Chondrocyte (in vitro differentiated cells): ENCODE data around the gene STRIP1. TPM values are rescaled to one million over a fixed set of nuclear protein-coding genes. Genes with fewer than 3 reads are reported as not detected.
A peak's percentile ranks its signal among the peaks of the same experiment; 100 is the strongest.

Experiments
- DNase-seq: peaks from one replicate; pipeline ENCODE4 v3.0.0; 2021; ENCODE audit warnings: mixed read lengths, low spot score
- H3K27ac Mint-ChIP-seq: one replicate; pipeline ENCODE4 v1.8.0; 2021; ENCODE audit warnings: mild to moderate bottlenecking, moderate library complexity, mixed read lengths; ENCODE audit not compliant: unreplicated experiment
- H3K27me3 Mint-ChIP-seq: 2 replicates; pipeline ENCODE4 v1.8.0; 2021; ENCODE audit warnings: low read depth, mixed read lengths
- H3K36me3 Mint-ChIP-seq: 2 replicates; pipeline ENCODE4 v1.8.0; 2021; ENCODE audit warnings: low read depth, mixed read lengths
- H3K4me1 Mint-ChIP-seq: 2 replicates; pipeline ENCODE4 v1.8.0; 2021; ENCODE audit warnings: low read depth, mild to moderate bottlenecking, mixed read lengths
- H3K4me3 Mint-ChIP-seq: one replicate; pipeline ENCODE4 v1.8.0; 2021; ENCODE audit warnings: mild to moderate bottlenecking, moderate library complexity, mixed read lengths; ENCODE audit not compliant: unreplicated experiment
- H3K9me3 Mint-ChIP-seq: 2 replicates; pipeline ENCODE4 v1.8.0; 2021; ENCODE audit warnings: low read depth, mixed read lengths
- CTCF ChIP-seq: fragments of 200-600 bp; sonication (generic); IDR thresholded peaks from 2 replicates; pipeline ENCODE4 v1.5.0; 2021; ENCODE audit warnings: antibody characterized with exemption, mild to moderate bottlenecking, moderate library complexity
- total RNA-seq: library from RNA; stranded (reverse); gene quantifications from 3 replicates; pipeline ENCODE4 v1.2.1, GENCODE V29; 2021

STRIP1 gene
- total RNA-seq, 1 donor from 2014 or later = 40.2 TPM

GRCh38 chr1:109989506-109990301 lies 44.7 kb upstream of the STRIP1 start:
- Mint-ChIP-seq H3K4me3 (no peak overlapping the region), H3K4me1 (peaks cover 65% of the 10 kb centered on the region)

GRCh38 chr1:109990302-109990653 lies 44.1 kb upstream of the STRIP1 start:
- TF ChIP-seq CTCF = no peak
- peak overlapping the region; percentile 80 for H3K27ac Mint-ChIP-seq
- no peak for DNase-seq
- H3K4me3 Mint-ChIP-seq = no peak overlapping the region
- no peaks in the 10 kb centered on the region for H3K27me3 Mint-ChIP-seq
- peaks cover 64% of the 10 kb centered on the region for H3K4me1 Mint-ChIP-seq
- no peaks in the 10 kb centered on the region for H3K9me3 Mint-ChIP-seq
- peaks cover 4% of the 10 kb centered on the region for H3K36me3 Mint-ChIP-seq

More at GRCh38 chr1:109989506-109990301, 44.7 kb upstream of the STRIP1 start:
- TF ChIP-seq CTCF = no peak
- no peaks in the 10 kb centered on the region for H3K9me3 Mint-ChIP-seq
- peaks cover 4% of the 10 kb centered on the region for H3K36me3 Mint-ChIP-seq
- no peaks in the 10 kb centered on the region for H3K27me3 Mint-ChIP-seq
- peak overlapping the region; percentile 80 for H3K27ac Mint-ChIP-seq
- no peak for DNase-seq

GRCh38 chr1:109991400-109991925 lies 43.0 kb upstream of the STRIP1 start:
- H3K4me1 Mint-ChIP-seq = peaks cover 52% of the 10 kb centered on the region

GRCh38 chr1:109993885-109994284 lies 40.5 kb upstream of the STRIP1 start:
- Mint-ChIP-seq H3K4me3 (no peak overlapping the region), H3K27ac (no peak overlapping the region), H3K36me3 (peaks cover 4% of the 10 kb centered on the region), H3K27me3 (no peaks in the 10 kb centered on the region), H3K9me3 (no peaks in the 10 kb centered on the region), H3K4me1 (peaks cover 44% of the 10 kb centered on the region)
- no peak for DNase-seq
- no peak for TF ChIP-seq CTCF

More at GRCh38 chr1:109991400-109991925, 43.0 kb upstream of the STRIP1 start:
- Mint-ChIP-seq H3K4me3 (no peak overlapping the region), H3K27me3 (no peaks in the 10 kb centered on the region), H3K36me3 (peaks cover 6% of the 10 kb centered on the region), H3K27ac (no peak overlapping the region), H3K9me3 (no peaks in the 10 kb centered on the region)
- no peak for TF ChIP-seq CTCF
- no peak for DNase-seq

- Mint-ChIP-seq H3K4me1 (peaks cover 40% of the 10 kb centered on the region), H3K4me3 (no peak overlapping the region), H3K9me3 (no peaks in the 10 kb centered on the region), H3K27me3 (no peaks in the 10 kb centered on the region), H3K36me3 (peaks cover 4% of the 10 kb centered on the region), H3K27ac (no peak overlapping the region)
- no peak for DNase-seq
- TF ChIP-seq CTCF = no peak
Observed at GRCh38 chr1:109994654-109995053, 39.8 kb upstream of the STRIP1 start.
